ENCODE data around the gene USH2A. TPM values are rescaled to one million over a fixed set of nuclear protein-coding genes. Genes with fewer than 3 reads are reported as not detected.

USH2A gene
- total RNA-seq, 1 donor from 2014 or later = 0.02 TPM

GRCh38 chr1:216051071-216051470 is 372.2 kb downstream of the USH2A start:
- FAIRE-seq (no peak), DNase-seq (ENCODE audit: low read depth) (no peak)
- Histone ChIP-seq H3K36me3 (ENCODE audit: insufficient read depth, low read length) (no peaks in the 10 kb centered on the region), H3K27ac (ENCODE audit: low read depth, low read length) (no peak overlapping the region), H3K9ac (ENCODE audit: low read length) (no peak overlapping the region), H3K9me3 (ENCODE audit: insufficient read depth, low read depth, low read length) (no peaks in the 10 kb centered on the region), H3K4me3 (ENCODE audit: insufficient read depth, low read depth, low read length) (no peak overlapping the region), H2AFZ (ENCODE audit: low read depth, low read length) (no peak overlapping the region), H3K27me3 (ENCODE audit: insufficient read depth, low read length) (no peaks in the 10 kb centered on the region), H3K4me2 (ENCODE audit: low read length) (no peak overlapping the region), H3K4me1 (ENCODE audit: insufficient read depth, low read length) (peaks cover 4% of the 10 kb centered on the region), H4K20me1 (ENCODE audit: insufficient read depth, low read length) (no peaks in the 10 kb centered on the region), H3K79me2 (ENCODE audit: insufficient read depth, low read length) (no peaks in the 10 kb centered on the region)
- H3K9me3 Mint-ChIP-seq (ENCODE audit: unreplicated experiment) = no peaks in the 10 kb centered on the region
- H3K4me3 Mint-ChIP-seq (ENCODE audit: unreplicated experiment) = no peak overlapping the region
- TF ChIP-seq, protein P1, sequence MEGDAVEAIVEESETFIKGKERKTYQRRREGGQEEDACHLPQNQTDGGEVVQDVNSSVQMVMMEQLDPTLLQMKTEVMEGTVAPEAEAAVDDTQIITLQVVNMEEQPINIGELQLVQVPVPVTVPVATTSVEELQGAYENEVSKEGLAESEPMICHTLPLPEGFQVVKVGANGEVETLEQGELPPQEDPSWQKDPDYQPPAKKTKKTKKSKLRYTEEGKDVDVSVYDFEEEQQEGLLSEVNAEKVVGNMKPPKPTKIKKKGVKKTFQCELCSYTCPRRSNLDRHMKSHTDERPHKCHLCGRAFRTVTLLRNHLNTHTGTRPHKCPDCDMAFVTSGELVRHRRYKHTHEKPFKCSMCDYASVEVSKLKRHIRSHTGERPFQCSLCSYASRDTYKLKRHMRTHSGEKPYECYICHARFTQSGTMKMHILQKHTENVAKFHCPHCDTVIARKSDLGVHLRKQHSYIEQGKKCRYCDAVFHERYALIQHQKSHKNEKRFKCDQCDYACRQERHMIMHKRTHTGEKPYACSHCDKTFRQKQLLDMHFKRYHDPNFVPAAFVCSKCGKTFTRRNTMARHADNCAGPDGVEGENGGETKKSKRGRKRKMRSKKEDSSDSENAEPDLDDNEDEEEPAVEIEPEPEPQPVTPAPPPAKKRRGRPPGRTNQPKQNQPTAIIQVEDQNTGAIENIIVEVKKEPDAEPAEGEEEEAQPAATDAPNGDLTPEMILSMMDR (IDR thresholded peaks at IDR 0.05; ENCODE audit: insufficient read depth, low read depth, low read length) = no peak
- TF ChIP-seq EZH2 (IDR thresholded peaks at IDR 0.05; ENCODE audit: insufficient read depth, low read length) = no peak
- peaks cover 2% of the 10 kb centered on the region for H3K4me1 Mint-ChIP-seq (ENCODE audit: low read depth, unreplicated experiment)
- H3K36me3 Mint-ChIP-seq (ENCODE audit: low read depth, unreplicated experiment) = no peaks in the 10 kb centered on the region
- H3K27ac Mint-ChIP-seq (ENCODE audit: unreplicated experiment) = no peak overlapping the region
- no peaks in the 10 kb centered on the region for H3K27me3 Mint-ChIP-seq (ENCODE audit: low read depth, unreplicated experiment)

DNA sequence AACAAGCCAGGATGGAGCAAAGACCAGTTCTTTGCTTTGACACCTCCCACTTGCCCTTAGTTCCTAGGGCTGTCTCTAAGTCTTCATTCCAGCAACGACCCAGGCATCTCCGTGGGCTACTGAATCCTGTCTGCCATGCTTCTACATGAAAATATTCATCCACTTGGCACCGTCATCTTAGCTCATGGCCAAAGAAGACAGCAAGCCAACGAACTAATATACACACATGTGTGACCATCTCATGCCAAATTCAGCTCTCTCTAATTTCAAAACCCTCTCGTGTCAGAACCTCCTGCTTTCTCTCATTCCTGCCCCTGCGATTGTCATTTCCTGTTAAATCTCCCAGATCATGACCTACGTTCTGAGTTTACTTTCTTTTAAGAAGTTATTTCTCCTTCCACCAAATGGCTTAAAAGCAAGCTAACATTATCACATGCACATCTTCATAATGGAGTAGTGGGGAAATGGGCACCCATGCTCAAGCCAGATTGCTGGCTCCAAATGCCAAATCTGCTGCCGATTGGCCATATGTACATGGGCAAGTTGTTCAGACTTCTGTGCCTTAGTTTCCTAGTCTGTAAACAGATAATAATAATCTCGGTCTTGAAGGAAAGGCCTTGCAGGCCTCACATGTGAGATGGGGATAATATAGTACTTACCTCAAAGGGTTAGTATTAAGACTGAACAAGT is 373.4 kb downstream of the USH2A start:
- Mint-ChIP-seq H3K27me3 (ENCODE audit: low read depth, unreplicated experiment) (no peaks in the 10 kb centered on the region), H3K4me3 (ENCODE audit: unreplicated experiment) (no peak overlapping the region), H3K27ac (ENCODE audit: unreplicated experiment) (no peak overlapping the region), H3K9me3 (ENCODE audit: unreplicated experiment) (no peaks in the 10 kb centered on the region), H3K4me1 (ENCODE audit: low read depth, unreplicated experiment) (peaks cover 7% of the 10 kb centered on the region), H3K36me3 (ENCODE audit: low read depth, unreplicated experiment) (no peaks in the 10 kb centered on the region)
- no peaks in the 10 kb centered on the region for H4K20me1 ChIP-seq (ENCODE audit: insufficient read depth, low read length)
- no peak for DNase-seq (ENCODE audit: low read depth)
- no peaks in the 10 kb centered on the region for H3K27me3 ChIP-seq (ENCODE audit: insufficient read depth, low read length)
- no peaks in the 10 kb centered on the region for H3K79me2 ChIP-seq (ENCODE audit: insufficient read depth, low read length)
- H3K27ac ChIP-seq (ENCODE audit: low read depth, low read length) = no peak overlapping the region
- H3K9me3 ChIP-seq (ENCODE audit: insufficient read depth, low read depth, low read length) = no peaks in the 10 kb centered on the region
- TF ChIP-seq, protein P1 (IDR thresholded peaks at IDR 0.05; ENCODE audit: insufficient read depth, low read depth, low read length) = no peak
- TF ChIP-seq EZH2 (IDR thresholded peaks at IDR 0.05; ENCODE audit: insufficient read depth, low read length) = no peak
- H3K4me2 ChIP-seq (ENCODE audit: low read length) = no peak overlapping the region
- no peak overlapping the region for H3K4me3 ChIP-seq (ENCODE audit: insufficient read depth, low read depth, low read length)
- peaks cover 11% of the 10 kb centered on the region for H3K4me1 ChIP-seq (ENCODE audit: insufficient read depth, low read length)
- no peaks in the 10 kb centered on the region for H3K36me3 ChIP-seq (ENCODE audit: insufficient read depth, low read length)
- FAIRE-seq = no peak
- no peak overlapping the region for H3K9ac ChIP-seq (ENCODE audit: low read length)
- H2AFZ ChIP-seq (ENCODE audit: low read depth, low read length) = no peak overlapping the region
